ENCODE measurements around the gene SMYD2. TPM values are rescaled to one million over a fixed set of nuclear protein-coding genes. Genes with fewer than 3 reads are reported as not detected.

The SMYD2 gene
- total RNA-seq, 1 experiment from 2014 or later = 27.2 TPM

DNA sequence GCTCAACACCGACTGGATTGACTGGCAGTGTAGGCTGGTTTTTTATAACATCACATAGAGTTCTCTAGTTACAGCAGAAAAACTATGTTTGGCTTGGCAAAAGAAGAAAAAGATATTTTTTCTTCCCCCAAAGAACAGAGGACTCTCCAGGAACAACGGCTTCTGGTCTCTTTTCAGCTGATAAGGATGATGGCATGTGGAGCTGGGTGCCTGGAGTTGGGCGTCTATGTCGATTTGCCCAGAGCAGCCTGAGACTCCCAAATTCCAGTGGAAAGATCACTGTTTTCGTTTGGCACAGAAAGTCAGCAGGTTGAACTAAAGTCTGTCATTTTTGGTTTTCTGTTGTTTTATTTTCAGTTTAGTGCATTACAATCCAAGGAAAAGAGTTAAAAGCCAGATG is 91.1 kb downstream of the SMYD2 start (continued):
- TF ChIP-seq REST (IDR thresholded peaks at IDR 0.05; ENCODE audit: low read depth) (no peak), CBX3 (IDR thresholded peaks at IDR 0.05; ENCODE audit: low read depth) (no peak), EZH2phosphoT487 (IDR thresholded peaks at IDR 0.05; ENCODE audit: borderline replicate concordance) (no peak)
- TF ChIP-seq, protein P1, sequence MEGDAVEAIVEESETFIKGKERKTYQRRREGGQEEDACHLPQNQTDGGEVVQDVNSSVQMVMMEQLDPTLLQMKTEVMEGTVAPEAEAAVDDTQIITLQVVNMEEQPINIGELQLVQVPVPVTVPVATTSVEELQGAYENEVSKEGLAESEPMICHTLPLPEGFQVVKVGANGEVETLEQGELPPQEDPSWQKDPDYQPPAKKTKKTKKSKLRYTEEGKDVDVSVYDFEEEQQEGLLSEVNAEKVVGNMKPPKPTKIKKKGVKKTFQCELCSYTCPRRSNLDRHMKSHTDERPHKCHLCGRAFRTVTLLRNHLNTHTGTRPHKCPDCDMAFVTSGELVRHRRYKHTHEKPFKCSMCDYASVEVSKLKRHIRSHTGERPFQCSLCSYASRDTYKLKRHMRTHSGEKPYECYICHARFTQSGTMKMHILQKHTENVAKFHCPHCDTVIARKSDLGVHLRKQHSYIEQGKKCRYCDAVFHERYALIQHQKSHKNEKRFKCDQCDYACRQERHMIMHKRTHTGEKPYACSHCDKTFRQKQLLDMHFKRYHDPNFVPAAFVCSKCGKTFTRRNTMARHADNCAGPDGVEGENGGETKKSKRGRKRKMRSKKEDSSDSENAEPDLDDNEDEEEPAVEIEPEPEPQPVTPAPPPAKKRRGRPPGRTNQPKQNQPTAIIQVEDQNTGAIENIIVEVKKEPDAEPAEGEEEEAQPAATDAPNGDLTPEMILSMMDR (IDR thresholded peaks at IDR 0.05 in 2 of 3, conservative IDR thresholded peaks at IDR 0.05 in 1 of 3; ENCODE audit: borderline replicate concordance in 1 of 3, insufficient read depth in 1 of 3, low read depth in 2 of 3, low read length in 2 of 3) = no peak

GRCh38 chr1:214377485-214377884 is 96.5 kb downstream of the SMYD2 start:
- CTCF ChIA-PET = no interaction called here
- intact Hi-C loops (cut with micrococcal nuclease) = no loop called here
- no peak for TF ChIP-seq POLR2AphosphoS5 (IDR thresholded peaks at IDR 0.05; ENCODE audit: low read depth, low read length)
- no peak for TF ChIP-seq ELF1 (IDR thresholded peaks at IDR 0.05; ENCODE audit: borderline replicate concordance, low read depth)
- TF ChIP-seq EZH2 (IDR thresholded peaks at IDR 0.05) = no peak
- TF ChIP-seq, protein P2, sequence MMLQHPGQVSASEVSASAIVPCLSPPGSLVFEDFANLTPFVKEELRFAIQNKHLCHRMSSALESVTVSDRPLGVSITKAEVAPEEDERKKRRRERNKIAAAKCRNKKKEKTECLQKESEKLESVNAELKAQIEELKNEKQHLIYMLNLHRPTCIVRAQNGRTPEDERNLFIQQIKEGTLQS (IDR thresholded peaks at IDR 0.05) = no peak
- TF ChIP-seq REST (IDR thresholded peaks at IDR 0.05; ENCODE audit: low read depth) = no peak
- TF ChIP-seq ZNF274 (IDR thresholded peaks at IDR 0.05; ENCODE audit: low read depth, low read length) = no peak
- TF ChIP-seq TCF7L2 (IDR thresholded peaks at IDR 0.05; ENCODE audit: borderline replicate concordance, extremely low read depth, insufficient read depth, insufficient read length) = no peak
- no peak for TF ChIP-seq FOSL1 (IDR thresholded peaks at IDR 0.05; ENCODE audit: low read depth)
- TF ChIP-seq MAX (IDR thresholded peaks at IDR 0.05) = no peak
- no peak for TF ChIP-seq EGR1 (IDR thresholded peaks at IDR 0.05; ENCODE audit: low read depth)
- TF ChIP-seq CBX3 (IDR thresholded peaks at IDR 0.05; ENCODE audit: low read depth) = no peak

More at GRCh38 chr1:214377485-214377884, 96.5 kb downstream of the SMYD2 start:
- H3K27me3 ChIP-seq (ENCODE audit: insufficient read depth, low read length) = no peaks in the 10 kb centered on the region
- no peaks in the 10 kb centered on the region for H3K79me2 ChIP-seq (ENCODE audit: insufficient read depth, low read length)
- H4K20me1 ChIP-seq (ENCODE audit: insufficient read depth) = no peaks in the 10 kb centered on the region
- no peak overlapping the region for H3K9ac ChIP-seq (ENCODE audit: low read length)
- H3K4me1 ChIP-seq (ENCODE audit: control insufficient read depth in 1 of 2, insufficient read depth in 2 of 2, low read length in 2 of 2) = peaks cover 15 to 24% of the 10 kb centered on the region in 2 experiments
- no TSS peak for BruUV-seq (replicated peaks)
- ATAC-seq = no peak
- no peak for DNase-seq (ENCODE audit: low read depth, low spot score)
- RAD21 ChIA-PET (ENCODE audit: low non-redundant PET in 1 of 2, low total read pairs in 2 of 2, uncharacterized antibody in 2 of 2, unreplicated experiment in 2 of 2) = no interaction called here
- no peaks in the 10 kb centered on the region for H3K9me2 ChIP-seq (ENCODE audit: insufficient read depth)
- H3K4me3 ChIP-seq (replicated peaks in 1 of 2; ENCODE audit: low read depth in 1 of 2, low read length in 2 of 2) = no peak overlapping the region
- H3K9me3 ChIP-seq (ENCODE audit: control insufficient read depth in 1 of 2, insufficient read depth in 1 of 2, low read depth in 1 of 2, low read length in 2 of 2) = no peaks in the 10 kb centered on the region
- no peaks in the 10 kb centered on the region; a peak in 1 of 4 replicates for H3K36me3 ChIP-seq (ENCODE audit: control insufficient read depth in 1 of 2, insufficient read depth in 2 of 2, low read length in 2 of 2)
- no peak overlapping the region for H3K4me2 ChIP-seq (ENCODE audit: low read length)
- H3K27ac ChIP-seq (ENCODE audit: low read depth, low read length) = no peak overlapping the region
- no peak overlapping the region for H2AFZ ChIP-seq (ENCODE audit: low read depth, low read length, poor library complexity, severe bottlenecking)
- POLR2A ChIA-PET = no interaction called here
